AG09319 (cell line): ENCODE measurements around the gene CRYGN.

Experiments
- DNase-seq: peaks from one replicate; pipeline ENCODE4 v3.0.0-alpha.2; 2010; ENCODE audit warnings: low read depth; ENCODE audit errors: extremely low read depth
- TF ChIP-seq, protein P1 (sequence below): IDR thresholded peaks from 2 replicates; pipeline ENCODE4 v1.5.1; 2011; ENCODE audit warnings: low read depth, mild to moderate bottlenecking, inconsistent platforms, low read length, moderate library complexity

Gene CRYGN

DNA sequence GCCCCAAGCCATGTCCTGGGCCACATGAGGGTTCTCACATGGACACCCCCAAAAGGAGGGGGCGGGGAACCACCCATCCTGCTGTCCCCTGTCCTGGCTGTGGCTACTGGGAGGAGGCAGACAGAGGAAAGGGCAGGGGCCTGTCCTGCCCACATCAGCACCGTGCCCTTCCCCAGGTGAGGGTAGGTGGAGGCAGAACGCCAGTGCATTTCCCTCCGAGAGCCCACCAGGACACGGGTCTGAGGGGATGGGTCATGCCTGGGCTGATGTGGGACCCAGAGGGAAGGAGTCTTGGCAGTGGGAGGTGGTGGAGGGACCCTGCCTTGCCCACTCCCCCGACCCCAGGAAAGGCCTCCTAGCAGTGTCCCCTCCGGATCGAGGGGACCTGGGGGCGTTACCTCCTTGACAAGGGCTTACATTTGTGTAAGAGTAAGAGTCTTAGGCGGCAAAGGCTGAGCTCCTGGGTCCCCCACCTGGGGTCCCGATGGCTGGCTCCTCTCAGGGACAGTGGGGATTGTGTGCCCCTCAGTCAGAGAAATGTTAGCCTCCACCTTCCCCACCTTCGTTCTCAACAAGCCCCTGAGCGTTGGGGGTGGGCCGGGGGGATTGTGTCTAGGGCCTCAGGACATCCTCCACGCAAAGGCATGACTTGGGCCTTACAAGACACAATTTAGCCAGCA is 6.1 kb downstream of the CRYGN start:
- TF ChIP-seq, protein P1, sequence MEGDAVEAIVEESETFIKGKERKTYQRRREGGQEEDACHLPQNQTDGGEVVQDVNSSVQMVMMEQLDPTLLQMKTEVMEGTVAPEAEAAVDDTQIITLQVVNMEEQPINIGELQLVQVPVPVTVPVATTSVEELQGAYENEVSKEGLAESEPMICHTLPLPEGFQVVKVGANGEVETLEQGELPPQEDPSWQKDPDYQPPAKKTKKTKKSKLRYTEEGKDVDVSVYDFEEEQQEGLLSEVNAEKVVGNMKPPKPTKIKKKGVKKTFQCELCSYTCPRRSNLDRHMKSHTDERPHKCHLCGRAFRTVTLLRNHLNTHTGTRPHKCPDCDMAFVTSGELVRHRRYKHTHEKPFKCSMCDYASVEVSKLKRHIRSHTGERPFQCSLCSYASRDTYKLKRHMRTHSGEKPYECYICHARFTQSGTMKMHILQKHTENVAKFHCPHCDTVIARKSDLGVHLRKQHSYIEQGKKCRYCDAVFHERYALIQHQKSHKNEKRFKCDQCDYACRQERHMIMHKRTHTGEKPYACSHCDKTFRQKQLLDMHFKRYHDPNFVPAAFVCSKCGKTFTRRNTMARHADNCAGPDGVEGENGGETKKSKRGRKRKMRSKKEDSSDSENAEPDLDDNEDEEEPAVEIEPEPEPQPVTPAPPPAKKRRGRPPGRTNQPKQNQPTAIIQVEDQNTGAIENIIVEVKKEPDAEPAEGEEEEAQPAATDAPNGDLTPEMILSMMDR, result no peak
- DNase-seq, result no peak

DNA sequence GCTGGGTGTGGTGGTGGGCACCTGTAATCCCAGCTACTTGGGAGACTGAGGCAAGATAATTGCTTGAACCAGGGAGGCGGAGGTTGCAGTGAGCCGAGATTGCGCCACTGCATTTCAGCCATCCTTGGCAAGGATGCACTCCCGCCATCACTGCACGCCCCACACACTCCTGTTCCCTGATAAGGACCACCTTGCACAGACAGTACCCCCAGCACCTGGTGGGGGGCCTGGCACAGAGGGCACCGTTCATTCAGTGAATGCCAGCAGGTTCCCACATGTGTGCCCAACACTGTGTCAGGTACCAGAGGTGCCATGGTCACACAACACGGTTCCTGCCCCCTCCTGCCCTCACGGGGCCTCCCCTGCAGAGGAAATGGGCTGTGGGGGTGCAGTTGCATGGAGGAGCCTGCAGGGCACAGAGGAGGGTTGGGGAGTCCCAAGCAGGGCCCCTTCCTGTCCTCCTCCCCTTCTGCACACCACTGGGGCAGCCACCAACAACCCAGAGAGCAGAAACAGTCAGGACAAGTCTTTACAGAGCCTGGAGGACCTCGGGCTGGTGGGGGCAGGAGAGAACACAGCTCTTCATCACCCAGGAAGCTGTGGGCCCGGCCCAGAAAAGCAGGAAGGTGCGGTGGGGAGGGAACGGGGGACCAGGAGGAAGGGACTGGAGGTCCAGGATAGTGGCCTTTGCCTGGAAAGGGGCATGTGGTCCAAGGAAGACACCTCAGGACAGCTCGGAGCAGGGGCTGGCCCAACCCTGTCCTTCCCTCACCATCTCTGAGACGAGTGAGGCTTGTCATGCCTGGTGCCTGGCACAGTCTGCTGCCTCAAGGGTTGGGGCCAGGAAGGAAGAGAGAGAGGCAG is 7.1 kb downstream of the CRYGN start:
- TF ChIP-seq, protein P1, result no peak; the same call in 1 of the 2 replicates
- DNase-seq, result no peak

DNA sequence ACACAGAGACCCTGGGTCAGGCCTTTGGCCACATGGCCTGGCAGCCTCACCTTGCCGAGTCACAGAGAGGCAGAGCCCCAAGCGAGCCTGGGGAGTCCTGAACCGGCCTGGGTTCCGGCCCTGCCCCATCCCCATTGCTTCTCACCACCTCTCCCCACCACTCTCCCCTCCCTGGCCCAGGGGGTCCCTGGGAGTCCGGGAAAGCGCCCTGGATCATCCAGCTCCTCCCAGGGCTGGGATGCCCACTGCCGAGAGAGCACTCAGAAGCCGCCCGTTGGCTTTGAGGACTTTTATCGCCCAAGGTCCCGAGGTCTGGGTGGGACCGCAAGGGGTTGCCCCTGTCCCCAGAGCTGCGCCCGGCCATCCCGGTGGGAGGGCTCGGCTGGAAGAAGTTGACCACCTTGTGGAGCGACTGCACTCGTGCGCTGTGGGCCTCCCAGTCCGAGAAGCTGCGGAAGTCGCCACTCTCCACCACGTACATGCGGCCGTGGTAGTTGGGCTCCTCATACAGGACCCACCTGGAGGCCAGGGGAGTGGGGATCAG is 8.1 kb downstream of the CRYGN start:
- no peak for DNase-seq
- TF ChIP-seq, protein P1, result no peak

DNA sequence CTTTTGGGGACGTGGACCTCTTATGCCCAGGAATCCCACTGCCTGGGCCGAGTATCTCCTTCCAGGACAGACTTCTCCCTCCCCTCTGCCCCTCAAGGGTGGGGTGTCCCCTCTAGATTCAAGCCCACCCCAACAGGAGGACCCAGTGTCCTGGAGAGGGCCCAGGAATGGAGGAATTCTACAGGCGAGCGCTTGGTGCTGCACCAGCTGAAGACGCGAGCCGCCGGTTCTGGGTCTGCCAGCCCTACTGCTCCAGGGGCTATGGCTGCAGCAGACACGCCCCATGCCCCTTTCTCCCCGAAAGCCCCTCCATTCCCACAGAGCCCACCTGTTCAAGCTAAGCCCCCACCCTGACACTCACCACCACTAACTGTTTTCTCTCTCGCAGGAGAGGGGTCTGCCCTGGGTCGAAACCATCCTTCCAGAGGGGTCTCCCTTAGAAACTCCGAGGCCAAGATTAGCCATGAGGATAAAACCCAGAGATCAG is 8.6 kb downstream of the CRYGN start:
- no peak for DNase-seq
- TF ChIP-seq, protein P1, result no peak

DNA sequence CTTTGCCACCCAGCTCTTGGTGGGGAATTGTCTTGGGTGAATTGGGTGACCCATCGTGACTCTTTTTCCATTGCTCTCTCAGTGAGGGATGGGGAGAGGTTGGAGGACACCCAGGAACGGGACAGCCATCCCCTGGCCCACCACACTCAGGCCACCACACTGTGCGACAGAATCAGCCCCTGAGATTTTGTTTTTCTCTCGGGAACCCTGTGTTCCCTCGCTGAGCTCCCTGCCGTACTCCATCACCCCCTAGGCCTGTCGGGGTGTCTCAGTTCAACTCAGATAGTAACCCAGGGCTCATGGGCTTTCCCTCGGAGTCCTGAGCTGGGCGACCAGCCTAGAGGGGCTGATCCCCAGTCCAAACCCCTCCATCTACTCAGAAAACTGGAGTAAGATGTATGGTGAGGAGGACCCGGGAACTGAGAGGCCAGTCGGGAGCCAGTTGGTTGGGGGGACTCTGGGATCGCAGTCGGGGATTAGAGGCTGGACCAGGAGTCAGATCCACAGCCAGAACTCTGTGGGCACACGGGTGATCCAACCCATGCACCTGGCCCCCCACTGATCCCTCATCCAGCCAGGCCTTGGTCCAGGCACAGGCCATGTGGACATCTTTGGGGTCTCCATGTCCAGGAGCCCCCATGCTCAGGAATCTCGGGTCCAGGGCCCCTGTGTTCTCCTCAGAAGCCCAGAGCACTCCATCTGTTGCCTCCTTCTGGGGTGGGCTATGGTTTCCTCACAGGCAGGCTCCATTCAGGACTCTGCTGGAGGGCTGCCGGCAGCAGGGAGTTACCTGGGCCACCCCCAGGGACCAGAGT is 9.3 kb downstream of the CRYGN start:
- no peak for DNase-seq

DNA sequence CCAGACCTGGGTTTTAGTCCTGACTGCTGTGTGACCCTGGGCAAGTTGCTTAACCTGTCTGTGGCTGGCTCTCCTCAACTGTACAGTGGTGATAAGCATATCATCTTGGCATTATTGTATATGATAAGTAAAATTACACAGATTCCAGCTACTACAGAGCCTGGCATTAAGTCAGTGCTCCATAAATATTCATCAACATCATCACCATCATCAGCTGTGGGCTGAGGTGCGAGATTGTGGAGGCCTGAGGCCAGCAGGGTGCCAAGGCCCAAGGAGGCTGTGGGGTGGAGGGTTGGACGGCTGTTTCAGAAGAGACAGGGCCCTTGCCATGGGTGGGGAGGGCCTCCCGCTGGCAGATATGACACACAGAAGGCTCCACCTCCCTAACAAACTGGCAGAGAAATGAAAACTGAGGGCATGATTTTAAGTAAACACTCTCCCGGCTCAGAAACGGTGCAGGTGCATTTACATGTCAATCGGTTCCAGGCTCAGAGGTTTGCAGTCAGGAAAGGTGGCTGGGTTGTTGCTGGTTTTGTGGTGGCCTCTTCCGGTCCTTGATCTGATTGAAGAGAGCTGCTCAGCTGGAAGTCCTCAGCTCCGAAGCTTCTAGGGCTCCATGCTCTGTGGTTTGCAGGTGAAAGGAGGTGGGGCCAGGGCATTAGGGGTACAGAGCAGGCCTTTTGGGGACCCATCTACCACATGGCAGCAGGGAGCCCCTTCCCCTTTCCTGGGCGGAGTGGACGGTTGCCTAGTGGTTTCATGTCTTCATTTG is 10.2 kb downstream of the CRYGN start:
- TF ChIP-seq, protein P1, result no peak
- DNase-seq, result no peak

More for the DNA sequence above, 9.3 kb downstream of the CRYGN start:
- TF ChIP-seq, protein P1, result no peak
